NCI-H2081 treated with DMSO at 0.1 percent for 48 hours (cell line): ENCODE results near the gene TMEFF2.

Experiments used
- DNase-seq: peaks from one replicate; lab custom pipeline; 2025; lab: John Stamatoyannopoulos, UW

TMEFF2 gene

DNA sequence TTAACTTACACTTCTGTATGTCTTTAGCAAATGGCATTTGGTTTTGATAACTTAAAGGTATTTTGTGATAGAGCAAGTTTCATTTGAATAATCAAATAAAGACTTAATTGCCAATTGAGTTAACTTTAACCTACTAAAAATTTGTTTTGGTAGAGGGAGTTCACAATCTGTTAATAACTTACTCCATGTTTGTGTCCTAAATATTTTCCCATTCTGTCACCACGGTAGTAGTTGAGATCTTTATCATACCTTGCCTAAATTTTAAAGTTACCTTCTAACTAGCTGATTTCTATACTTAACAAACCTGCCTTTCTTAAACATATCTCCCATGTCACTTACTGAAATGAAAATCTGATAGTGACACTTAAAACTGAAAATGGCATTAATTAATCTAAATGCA is 127.1 kb downstream of the TMEFF2 start:
- DNase-seq, result no peak

DNA sequence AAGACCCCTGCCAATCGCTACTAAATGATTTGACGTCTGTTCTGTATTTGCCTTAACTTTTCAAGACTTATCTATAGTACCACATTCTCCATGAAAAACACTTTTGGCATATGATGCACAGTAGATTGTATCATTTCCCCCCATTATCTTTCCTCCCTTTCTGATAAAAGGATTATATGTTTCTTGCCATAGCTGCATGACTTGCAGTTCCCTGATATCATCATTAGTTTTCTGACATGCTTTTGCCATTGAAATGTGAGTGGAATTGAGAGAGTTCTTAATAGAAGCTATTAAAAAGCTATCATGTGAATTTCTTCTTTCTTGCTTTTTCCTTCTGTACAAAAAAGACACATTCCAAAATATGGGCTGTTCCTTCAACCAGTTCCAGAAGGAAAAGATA is 130.3 kb downstream of the TMEFF2 start:
- DNase-seq, result no peak

DNA sequence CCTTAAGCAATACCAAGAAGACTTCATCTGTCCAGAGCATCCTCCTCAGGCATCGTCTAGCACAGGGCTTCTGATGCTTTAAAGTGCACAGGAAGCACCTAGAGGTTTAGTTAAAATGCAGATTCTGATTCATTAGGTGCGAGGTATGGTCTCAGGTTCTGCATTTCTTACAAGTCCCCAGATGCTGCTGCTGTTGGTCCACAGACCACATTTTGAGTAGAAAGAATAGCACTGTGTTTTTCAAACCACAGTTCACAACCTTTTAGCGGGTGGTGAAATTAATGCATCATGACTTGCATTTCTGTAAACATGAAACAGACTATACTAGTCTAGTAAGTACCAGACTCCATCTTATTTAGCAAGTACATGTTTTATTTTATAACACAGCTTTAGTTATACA is 134.6 kb downstream of the TMEFF2 start:
- DNase-seq, result no peak

DNA sequence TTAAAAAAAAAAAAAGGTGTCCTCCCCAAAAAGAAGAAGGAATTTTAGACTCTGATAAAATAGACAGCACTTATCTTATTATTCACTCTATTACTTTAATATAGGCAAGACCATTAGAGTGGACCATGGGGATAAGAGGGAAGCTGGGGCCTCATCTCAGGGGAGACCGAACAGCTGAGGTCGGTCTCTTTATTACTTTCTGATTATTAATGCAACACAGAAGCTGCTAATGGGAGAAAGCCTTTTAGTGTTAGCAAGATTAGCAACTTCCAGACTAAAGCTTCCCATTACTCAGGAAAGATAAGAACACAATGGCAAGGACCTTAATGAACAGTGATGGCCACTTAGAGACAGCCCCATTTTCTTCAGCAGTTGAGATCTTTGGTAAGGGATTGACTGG is 135.5 kb downstream of the TMEFF2 start:
- DNase-seq, result no peak

DNA sequence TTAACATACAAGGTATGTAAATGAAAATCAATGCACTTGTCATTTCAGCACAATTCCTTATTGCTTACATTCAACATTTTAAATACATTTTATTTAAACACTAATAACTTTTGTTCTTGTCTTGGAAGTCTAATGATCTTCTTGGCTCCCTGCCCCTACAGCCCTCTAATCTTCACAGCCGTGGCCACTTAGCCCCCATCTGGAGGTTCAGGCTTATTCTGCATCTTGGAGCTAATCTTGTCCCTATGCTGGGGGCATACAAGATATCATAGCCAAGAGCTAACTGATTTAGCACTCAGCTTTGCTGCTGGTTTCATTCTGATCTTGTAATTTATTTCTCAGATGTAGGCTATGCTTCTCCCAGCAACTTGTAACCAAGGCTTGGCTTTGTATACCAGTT is 140.8 kb downstream of the TMEFF2 start:
- no peak for DNase-seq

- DNase-seq, result no peak
These were observed 143.2 kb downstream of the TMEFF2 start for GRCh38 chr2:192051533-192051932.

DNA sequence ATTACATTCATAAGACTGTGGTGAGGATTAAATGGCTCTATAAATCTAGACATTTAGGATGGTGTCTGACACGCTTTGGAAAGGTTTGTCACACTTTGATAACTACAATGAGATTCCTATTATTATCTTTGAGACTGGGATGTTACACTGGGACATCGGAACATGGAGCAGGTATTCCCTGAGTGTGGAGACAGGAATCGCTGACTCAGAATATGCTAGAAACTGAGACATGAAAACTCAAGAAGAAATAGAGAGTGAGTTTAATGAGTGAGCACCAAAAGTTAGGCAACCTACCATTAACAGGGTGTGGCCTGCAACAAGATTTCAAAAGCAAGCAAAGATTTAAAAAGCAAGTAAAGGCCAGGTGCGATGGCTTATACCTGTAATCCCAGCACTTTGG is 145.4 kb downstream of the TMEFF2 start:
- DNase-seq, result no peak

DNA sequence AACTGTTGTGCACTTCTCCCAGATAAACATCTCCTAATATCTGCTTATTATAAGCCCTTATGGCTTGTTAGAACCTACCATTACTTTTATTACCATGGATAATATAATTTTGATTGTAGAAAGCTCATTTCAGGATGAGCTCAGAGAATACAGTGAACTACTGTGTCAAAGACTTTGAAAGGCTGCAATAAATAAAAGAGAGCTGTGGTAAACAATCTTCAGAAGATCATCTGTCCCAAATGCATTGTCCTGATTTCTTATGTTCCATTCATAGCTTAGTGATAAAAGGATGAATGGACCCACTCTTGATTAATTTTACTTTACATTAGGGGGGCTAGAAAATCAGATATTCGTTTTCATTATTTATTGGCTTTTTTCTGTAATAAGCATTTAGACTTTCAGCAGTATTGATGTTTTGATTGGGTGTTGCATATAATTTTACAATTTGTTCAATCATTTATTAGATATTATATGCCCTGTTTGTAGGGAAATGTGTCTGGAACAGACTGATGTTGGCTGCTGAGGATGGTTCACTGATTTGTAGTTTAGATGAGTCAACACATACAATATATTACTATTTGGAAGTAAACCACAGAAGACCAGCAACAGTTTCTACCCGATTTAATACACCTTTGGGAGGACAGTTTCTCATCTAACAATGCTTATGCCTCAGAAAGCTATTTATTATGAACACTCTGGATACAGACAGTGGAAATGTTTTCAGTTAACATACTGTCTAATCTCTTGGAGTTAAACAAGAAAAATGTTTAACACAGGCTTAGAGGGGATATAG is 147.2 kb downstream of the TMEFF2 start:
- no peak for DNase-seq

- DNase-seq, result no peak
These were observed 150.2 kb downstream of the TMEFF2 start for GRCh38 chr2:192044496-192044895.

- DNase-seq, result no peak
These were observed 151.4 kb downstream of the TMEFF2 start for GRCh38 chr2:192043216-192043870.

DNA sequence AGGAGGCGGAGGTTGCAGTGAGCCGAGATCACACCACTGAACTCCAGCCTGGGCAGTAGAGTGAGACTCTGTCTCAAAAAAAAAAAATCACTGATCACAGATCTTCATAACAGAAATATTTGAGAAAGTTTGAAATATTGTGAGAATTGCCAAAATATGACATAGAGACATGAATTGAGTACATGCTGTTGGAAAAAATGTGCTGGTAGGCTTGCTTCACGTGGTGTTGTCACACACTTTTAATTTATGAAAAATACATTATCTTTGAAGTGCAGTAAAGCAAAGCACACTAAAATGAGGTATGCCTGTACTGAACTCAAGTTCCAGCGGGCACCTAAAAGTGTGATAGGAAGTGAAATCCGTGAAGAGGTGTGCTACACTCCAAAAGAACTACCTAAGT is 152.6 kb downstream of the TMEFF2 start:
- DNase-seq, result no peak

GRCh38 chr2:192038110-192038509 is 156.6 kb downstream of the TMEFF2 start:
- no peak for DNase-seq

GRCh38 chr2:192035731-192036442 is 158.8 kb downstream of the TMEFF2 start:
- DNase-seq, result no peak

- DNase-seq, result no peak
These were observed 163.9 kb downstream of the TMEFF2 start for GRCh38 chr2:192030856-192031255.

DNA sequence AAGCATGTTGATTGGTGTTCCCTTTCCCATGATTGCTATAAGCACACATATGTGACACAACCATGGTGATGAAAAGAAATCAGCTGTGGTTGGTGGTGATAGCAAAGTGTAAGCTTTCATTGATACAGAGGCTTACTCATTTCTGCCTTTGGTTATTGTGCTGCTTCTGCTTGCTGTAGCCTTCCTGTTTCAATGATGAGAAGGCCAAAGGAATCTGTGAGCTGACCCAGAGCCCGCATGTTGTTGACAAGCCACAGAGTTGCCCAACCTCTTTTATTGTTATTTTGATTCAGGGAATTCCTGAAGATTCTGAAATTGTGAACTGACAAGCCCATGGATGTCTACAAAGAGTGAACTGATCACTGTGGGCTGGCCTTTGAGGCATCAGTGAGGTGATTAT is 164.4 kb downstream of the TMEFF2 start:
- DNase-seq, result no peak

DNA sequence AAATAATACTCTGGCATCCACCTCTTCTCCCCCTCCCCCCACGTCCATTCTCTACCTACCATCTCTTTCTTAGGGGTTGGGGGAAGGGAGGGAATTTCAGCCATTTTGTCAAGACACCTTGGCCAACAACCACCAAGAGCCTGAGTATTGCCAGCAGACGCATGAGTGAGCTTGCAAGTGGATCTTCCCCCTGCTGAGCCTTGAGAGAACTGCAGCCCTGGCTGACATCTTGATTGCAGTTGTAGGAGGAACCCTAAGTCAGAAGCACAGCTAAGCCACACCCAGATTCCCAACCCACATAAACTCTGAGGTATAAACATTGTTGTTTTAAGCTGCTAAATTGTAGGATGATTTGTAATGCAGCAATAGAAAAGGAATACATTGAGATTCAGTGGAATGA is 165.6 kb downstream of the TMEFF2 start:
- no peak for DNase-seq

- no peak for DNase-seq
These were observed 168.0 kb downstream of the TMEFF2 start for GRCh38 chr2:192026825-192027120.

GRCh38 chr2:192026059-192026824 is 168.5 kb downstream of the TMEFF2 start:
- DNase-seq, result no peak

DNA sequence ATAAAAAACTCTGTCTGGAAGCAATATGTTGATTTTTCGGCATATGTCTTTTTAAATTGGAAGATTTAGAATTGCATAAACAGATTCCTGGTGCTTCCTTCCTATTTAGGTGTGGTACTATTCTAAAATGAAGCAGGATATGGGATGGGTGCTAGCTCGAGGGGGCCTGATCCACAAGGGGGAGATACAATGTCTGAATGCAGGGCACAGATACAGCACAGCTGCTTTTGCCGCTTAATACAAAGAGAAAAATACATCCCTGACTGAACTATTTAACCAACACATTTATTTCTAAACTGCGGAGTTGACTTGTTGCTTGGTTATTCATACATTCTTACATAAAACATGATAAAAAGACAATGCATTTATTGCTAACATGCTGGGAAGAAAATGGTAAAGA is 169.1 kb downstream of the TMEFF2 start:
- DNase-seq, result no peak

GRCh38 chr2:192023006-192023405 is 171.7 kb downstream of the TMEFF2 start:
- no peak for DNase-seq

DNA sequence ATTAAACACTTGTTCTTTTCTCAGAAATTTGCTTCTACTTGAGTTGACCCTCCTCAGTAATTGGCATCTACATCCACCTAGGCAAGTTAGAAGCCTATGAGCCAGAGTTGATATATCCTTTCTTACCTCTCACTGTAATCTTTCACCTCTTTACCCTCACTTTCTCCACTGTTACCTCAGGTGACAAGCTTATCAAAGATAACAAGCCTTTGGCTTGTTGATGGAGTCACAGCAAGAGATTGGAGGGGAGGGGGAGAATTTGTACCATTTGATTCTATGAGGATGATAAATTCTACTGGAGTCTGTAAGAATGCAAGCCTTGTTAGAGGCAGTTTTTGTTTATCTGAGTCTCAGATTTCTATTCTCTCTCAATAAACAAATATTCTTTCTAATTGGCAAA is 176.9 kb downstream of the TMEFF2 start:
- no peak for DNase-seq

DNA sequence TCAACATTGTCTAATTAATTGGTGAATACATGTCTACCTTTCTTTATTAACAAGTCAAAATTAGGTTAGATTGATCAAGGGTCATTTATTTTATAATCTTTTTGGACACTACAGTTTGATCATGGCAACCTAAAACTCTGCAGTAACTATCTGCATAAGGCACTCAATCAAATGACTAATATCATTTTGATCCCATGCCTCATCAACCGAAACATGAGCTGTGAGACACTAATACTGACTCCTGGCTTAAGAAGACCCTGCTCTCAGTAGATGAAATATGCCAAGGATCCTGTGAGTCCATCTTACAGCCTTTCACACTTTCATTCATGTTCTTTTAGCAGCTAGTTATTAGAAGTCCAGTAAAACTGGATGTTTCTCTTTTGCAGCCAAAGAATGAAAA is 178.5 kb downstream of the TMEFF2 start:
- DNase-seq, result no peak

- no peak for DNase-seq
These were observed 181.5 kb downstream of the TMEFF2 start for GRCh38 chr2:192013211-192013610.
